IMR-90 (cell line): ENCODE data around the gene FOXK2. TPM values are rescaled to one million over a fixed set of nuclear protein-coding genes. Genes with fewer than 3 reads are reported as not detected.

ENCODE experiments used
- ATAC-seq: fragments of 200-7000 bp; cut with Tn5 transposase; 2 replicates; pipeline ENCODE4 v1.9.1; 2020; ENCODE audit warnings: low read depth, mild to moderate bottlenecking, moderate library complexity
- BruUV-seq: library from RNA; stranded (reverse); fragments of 400-500 nt; replicated peaks from 2 replicates; lab custom pipeline; 2021; lab: Mats Ljungman, UMichigan
- CTCF ChIA-PET: fragments of 300-600 bp; formaldehyde crosslinking; extraction: SDS; loops from one replicate; lab custom pipeline; 2021; ENCODE audit warnings: antibody characterized with exemption; lab: Yijun Ruan, JAX
- POLR2A ChIA-PET: fragments of 300-600 bp; sonication (Branson Sonifier 250); formaldehyde crosslinking; loops from one replicate; lab custom pipeline; 2022; ENCODE audit warnings: antibody characterized with exemption; ENCODE audit not compliant: unreplicated experiment; lab: Charles Lee
- DNase-seq: peaks from one replicate; pipeline ENCODE4 v3.0.0; 2013
- H2AFZ ChIP-seq: replicated peaks from 2 replicates; pipeline ENCODE3; 2013; ENCODE audit warnings: low read length, mild to moderate bottlenecking; ENCODE audit not compliant: poor library complexity
- H2AK5ac ChIP-seq: 2 replicates; pipeline ENCODE4 v1.6.1; 2013; ENCODE audit warnings: low read depth, low read length, inconsistent platforms
- H2AK9ac ChIP-seq: replicated peaks from 2 replicates; pipeline ENCODE3; 2013; ENCODE audit warnings: mild to moderate bottlenecking, low read depth, low read length, moderate library complexity; ENCODE audit not compliant: poor library complexity
- H2BK120ac ChIP-seq: 2 replicates; pipeline ENCODE4 v1.6.1; 2013; ENCODE audit warnings: low read depth, low read length, inconsistent platforms
- H2BK15ac ChIP-seq: 3 replicates; pipeline ENCODE4 v1.6.1; 2013; ENCODE audit warnings: low read depth, low read length, inconsistent platforms
- H2BK20ac ChIP-seq: 2 replicates; pipeline ENCODE4 v1.6.1; 2013; ENCODE audit warnings: low read depth, mild to moderate bottlenecking, inconsistent platforms, low read length, moderate library complexity
- H2BK5ac ChIP-seq: 2 replicates; pipeline ENCODE4 v1.6.1; 2013; ENCODE audit warnings: mild to moderate bottlenecking, low read depth, low read length, inconsistent platforms; ENCODE audit not compliant: poor library complexity, severe bottlenecking
- H3K14ac ChIP-seq: replicated peaks from 2 replicates; pipeline ENCODE4 v1.6.1; 2013; ENCODE audit warnings: low read depth, low read length, inconsistent platforms
- H3K18ac ChIP-seq: 2 replicates; pipeline ENCODE4 v1.6.1; 2013; ENCODE audit warnings: low read depth, low read length, control low read depth
- H3K23ac ChIP-seq: 2 replicates; pipeline ENCODE4 v1.6.1; 2013; ENCODE audit warnings: low read depth, low read length, inconsistent platforms
- H3K27ac ChIP-seq: 2 replicates; pipeline ENCODE4 v1.5.1; 2013; ENCODE audit warnings: mild to moderate bottlenecking, control low read depth, low read length; ENCODE audit not compliant: insufficient read depth
- H3K27me3 ChIP-seq: 2 replicates; pipeline ENCODE4 v1.6.1; 2013; ENCODE audit warnings: low read length; ENCODE audit not compliant: control insufficient read depth, insufficient read depth
- H3K36me3 ChIP-seq: 2 replicates; pipeline ENCODE4 v1.6.1; 2013; ENCODE audit warnings: low read length, mixed read lengths; ENCODE audit not compliant: control insufficient read depth, insufficient read depth
- H3K4ac ChIP-seq: 2 replicates; pipeline ENCODE4 v1.6.1; 2013; ENCODE audit warnings: low read depth, low read length, inconsistent platforms
- H3K4me1 ChIP-seq: 2 replicates; pipeline ENCODE4 v1.6.1; 2013; ENCODE audit warnings: low read length, mixed read lengths; ENCODE audit not compliant: control insufficient read depth, insufficient read depth
- H3K4me2 ChIP-seq: 2 replicates; pipeline ENCODE4 v1.6.1; 2013; ENCODE audit warnings: low read depth, mild to moderate bottlenecking, control low read depth, low read length, moderate library complexity
- H3K4me3 ChIP-seq: 2 replicates; pipeline ENCODE4 v1.5.1; 2013; ENCODE audit warnings: low read depth, mild to moderate bottlenecking, control low read depth, low read length, moderate library complexity; ENCODE audit not compliant: insufficient read depth
- H3K56ac ChIP-seq: 2 replicates; pipeline ENCODE4 v1.6.1; 2013; ENCODE audit warnings: low read length, inconsistent platforms; ENCODE audit not compliant: insufficient read depth; ENCODE audit errors: extremely low read depth
- H3K79me1 ChIP-seq, 2 experiments: 2 replicates each; pipeline ENCODE4 v1.6.1; 2013; ENCODE audit warnings: low read length in 2 of 2, inconsistent platforms in 1 of 2, low read depth in 1 of 2
- H3K9ac ChIP-seq: 2 replicates; pipeline ENCODE4 v1.6.1; 2013; ENCODE audit warnings: low read depth, low read length, control low read depth
- H3K9me1 ChIP-seq: 2 replicates; pipeline ENCODE4 v1.6.1; 2013; ENCODE audit warnings: low read length, inconsistent platforms; ENCODE audit not compliant: insufficient read depth
- H3K9me3 ChIP-seq: 2 replicates; pipeline ENCODE4 v1.6.1; 2013; ENCODE audit warnings: low read length; ENCODE audit not compliant: control insufficient read depth, insufficient read depth
- H4K20me1 ChIP-seq: 2 replicates; pipeline ENCODE4 v1.6.1; 2013; ENCODE audit warnings: low read length, inconsistent platforms; ENCODE audit not compliant: insufficient read depth
- H4K5ac ChIP-seq: 2 replicates; pipeline ENCODE4 v1.6.1; 2013; ENCODE audit warnings: mild to moderate bottlenecking, low read depth, low read length, control low read depth
- H4K8ac ChIP-seq, 2 experiments: 2 replicates each; pipeline ENCODE4 v1.6.1; 2013; ENCODE audit warnings: low read depth in 2 of 2, low read length in 2 of 2, control low read depth in 1 of 2, inconsistent platforms in 1 of 2
- H4K91ac ChIP-seq: 2 replicates; pipeline ENCODE4 v1.6.1; 2013; ENCODE audit warnings: low read depth, low read length, inconsistent platforms; ENCODE audit not compliant: insufficient read depth
- CTCF ChIP-seq: conservative IDR thresholded peaks from 2 replicates; pipeline ENCODE4 v1.5.1; 2012; ENCODE audit warnings: mild to moderate bottlenecking, low read depth, low read length, improper control_type of control experiment
- MAFK ChIP-seq: IDR thresholded peaks from 2 replicates; pipeline ENCODE4 v1.6.1; 2012; ENCODE audit warnings: low read depth, low read length, improper control_type of control experiment
- POLR2A ChIP-seq: IDR thresholded peaks from 2 replicates; pipeline ENCODE4 v1.6.1; 2012; ENCODE audit warnings: mild to moderate bottlenecking, low read depth, low read length
- RFX5 ChIP-seq: IDR thresholded peaks from 2 replicates; pipeline ENCODE4 v1.8.0; 2012; ENCODE audit warnings: low read depth, mild to moderate bottlenecking, low read length, moderate library complexity
- SMC3 ChIP-seq: fragments of 150-350 bp; IDR thresholded peaks from 2 replicates; pipeline ENCODE4 v1.6.1; 2016; ENCODE audit warnings: low read depth, mild to moderate bottlenecking, antibody characterized with exemption, low read length, moderate library complexity
- WGBS, 2 experiments: methylation state at CpG; one replicate each; pipeline versions ENCODE4 v1.1.5 to v1.1.7; 2013; ENCODE audit warnings: missing lambda C conversion rate in 2 of 2; ENCODE audit not compliant: insufficient read length in 1 of 2; ENCODE audit errors: extremely low coverage in 2 of 2; 5-methylcytosine and 5-hydroxymethylcytosine counted together
- dilution Hi-C: fragments of 300-500 bp; cut with HindIII; formaldehyde crosslinking; loops from one replicate; pipeline ENCODE4 v1.14.3; 2018; ENCODE audit warnings: low sequenced_read_pairs; ENCODE audit not compliant: unreplicated experiment
- in situ Hi-C: fragments of 300-500 bp; cut with MboI; formaldehyde crosslinking; loops from 3 replicates; pipeline ENCODE4 v1.14.3; 2019; ENCODE audit warnings: low sequenced_read_pairs, inconsistent platforms, mixed read lengths
- intact Hi-C: fragments of 100-400 bp; cut with micrococcal nuclease; formaldehyde crosslinking; loops from 2 replicates; pipeline ENCODE4 v1.10.0; 2022
- polyA plus RNA-seq, 3 experiments: library from polyadenylated mRNA; depleted of rRNA; stranded (reverse); fragments of >200 nt; gene quantifications; 2 replicates each; pipeline ENCODE4 v1.2.3, GENCODE V29; 2012; ENCODE audit warnings: low replicate concordance in 1 of 3
- total RNA-seq: library from RNA; depleted of rRNA; stranded (reverse); fragments of >200 nt; gene quantifications from 2 replicates; pipeline ENCODE4 v1.2.3, GENCODE V29; 2012

Gene FOXK2
- total and polyA plus RNA-seq, 2 of the 4 experiments (the other 2 are of a cell fraction): 12.5 to 20.0 TPM

DNA sequence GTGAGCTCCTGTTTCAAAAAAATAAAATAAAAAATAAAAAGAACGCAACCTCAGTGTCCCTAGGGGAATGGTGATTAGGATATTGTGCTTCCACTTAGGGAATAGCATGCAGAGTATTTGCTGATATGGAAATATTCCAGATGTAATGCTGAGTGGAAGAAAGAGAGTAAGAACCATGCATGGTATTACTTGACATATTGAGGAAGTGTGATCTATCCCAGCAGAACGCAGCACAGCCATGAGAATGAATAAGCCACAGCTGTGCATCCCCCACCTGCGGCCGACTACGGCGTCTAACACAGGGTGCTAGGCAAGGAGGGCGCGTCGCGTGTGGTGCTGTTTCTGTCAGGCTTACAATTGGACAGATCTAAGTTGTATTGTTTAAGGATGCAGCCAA lies 49.5 kb downstream of the FOXK2 start:
- Histone ChIP-seq H2BK5ac (no peak overlapping the region), H3K4me1 (peaks cover 4% of the 10 kb centered on the region; the same call in 1 of the 2 replicates), H3K4me2 (no peak overlapping the region), H3K27me3 (no peaks in the 10 kb centered on the region), H2AK5ac (no peak overlapping the region), H3K27ac (no peak overlapping the region), H3K36me3 (peaks cover 41% of the 10 kb centered on the region), H3K9ac (no peak overlapping the region), H2BK20ac (no peak overlapping the region), H3K56ac (no peak overlapping the region), H3K79me1 (peaks cover 24 to 71% of the 10 kb centered on the region in 2 experiments), H3K9me3 (no peaks in the 10 kb centered on the region), H3K23ac (no peak overlapping the region), H4K5ac (no peak overlapping the region), H3K14ac (no peak overlapping the region), H3K4me3 (no peak overlapping the region), H4K91ac (no peak overlapping the region), H4K20me1 (peaks cover 33% of the 10 kb centered on the region), H2AK9ac (no peak overlapping the region), H3K18ac (no peak overlapping the region), H2BK15ac (no peak overlapping the region), H2AFZ (no peak overlapping the region), H2BK120ac (no peak overlapping the region), H4K8ac (no peak overlapping the region), H3K4ac (no peak overlapping the region), H3K9me1 (peaks cover 10% of the 10 kb centered on the region)
- BruUV-seq: no TSS peak
- POLR2A ChIA-PET: no interaction called here
- dilution Hi-C loops: no loop called here
- WGBS, 2 experiments: 93% methylated on average over 9 of the region's 10 CpGs; no CpG with 5 or more reads in 1 of the 2 experiments
- in situ Hi-C loops: no loop called here
- intact Hi-C loops: no loop called here
- peak; percentile 32; the same call in 1 of the 2 replicates for ATAC-seq
- CTCF ChIA-PET: no interaction called here
- DNase-seq: no peak
- no peak for TF ChIP-seq CTCF
- TF ChIP-seq MAFK: no peak
- no peak for TF ChIP-seq POLR2A
- no peak for TF ChIP-seq SMC3
- TF ChIP-seq RFX5: no peak
